Activated T-cell treated with anti-CD3 and anti-CD28 coated beads, Interleukin-2, amount 50 U/mL, for 72 hours (primary cell): ENCODE results near the gene JMJD7. TPM values are rescaled to one million over a fixed set of nuclear protein-coding genes. Genes with fewer than 3 reads are reported as not detected.
A peak's percentile ranks its signal among the peaks of the same experiment; 100 is the strongest.

Experiments used
- ATAC-seq, 2 donors: fragments of 150-1000 bp; cut with Tn5 transposase; replicated peaks in 1 of 2; 2 replicates each; pipeline ENCODE4 v1.10.0; 2021; ENCODE audit warnings: moderate library complexity in 2 of 2, mild to moderate bottlenecking in 1 of 2
- DNase-seq, 2 donors: peaks; one replicate each; pipeline ENCODE4 v3.0.0; 2021 to 2022; ENCODE audit warnings: mixed read lengths in 1 of 2
- H3K27ac Mint-ChIP-seq: one replicate; pipeline ENCODE4 v1.8.0; 2022; ENCODE audit warnings: mild to moderate bottlenecking, moderate library complexity, mixed read lengths
- H3K27me3 Mint-ChIP-seq: one replicate; pipeline ENCODE4 v1.8.0; 2022; ENCODE audit warnings: low read depth, mixed read lengths
- H3K36me3 Mint-ChIP-seq, 2 donors: one replicate each; pipeline ENCODE4 v1.8.0; 2022; ENCODE audit warnings: mixed read lengths in 2 of 2, mild to moderate bottlenecking in 1 of 2; ENCODE audit not compliant: insufficient read depth in 2 of 2
- H3K4me1 Mint-ChIP-seq: one replicate; pipeline ENCODE4 v1.8.0; 2022; ENCODE audit warnings: low read depth, mixed read lengths
- H3K4me3 Mint-ChIP-seq, 2 donors: one replicate each; pipeline ENCODE4 v1.8.0; 2022; ENCODE audit warnings: mild to moderate bottlenecking in 2 of 2, mixed read lengths in 2 of 2, moderate library complexity in 2 of 2
- H3K9me3 Mint-ChIP-seq, 2 donors: one replicate each; pipeline ENCODE4 v1.8.0; 2022; ENCODE audit warnings: mixed read lengths in 2 of 2
- total RNA-seq, 2 donors: library from RNA; stranded (reverse); gene quantifications; one replicate each; pipeline ENCODE4 v1.2.3, GENCODE V29; 2022

JMJD7 gene
- total RNA-seq, 2 donors from 2014 or later, result 15.2 to 16.0 TPM

DNA sequence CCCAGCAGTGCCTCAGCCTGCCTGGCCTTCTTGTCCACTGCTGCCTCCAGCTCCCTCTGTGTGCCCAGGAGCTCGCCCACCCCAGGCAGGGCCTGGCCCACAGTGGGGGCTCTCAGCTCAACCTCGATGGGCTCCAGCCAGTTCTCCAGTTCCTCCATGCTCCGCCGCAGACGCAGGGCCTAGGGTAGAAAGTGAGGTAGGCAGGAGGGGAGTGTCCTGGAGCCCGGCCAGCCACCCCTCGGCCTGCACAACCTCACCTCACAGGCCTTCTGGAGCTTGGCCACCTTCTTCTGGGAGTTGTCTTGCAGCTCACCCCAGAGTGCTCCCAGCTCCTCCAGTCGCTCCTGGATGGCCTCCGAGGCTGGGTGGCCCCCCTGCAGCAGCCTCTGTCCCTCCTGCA lies 29.4 kb downstream of the JMJD7 start:
- no peak overlapping the region for H3K27ac Mint-ChIP-seq
- H3K4me1 Mint-ChIP-seq, result no peaks in the 10 kb centered on the region
- H3K4me3 Mint-ChIP-seq, result no peak overlapping the region
- H3K27me3 Mint-ChIP-seq, result no peaks in the 10 kb centered on the region
- H3K36me3 Mint-ChIP-seq, result no peaks in the 10 kb centered on the region
- ATAC-seq, result no peak
- no peaks in the 10 kb centered on the region for H3K9me3 Mint-ChIP-seq
- DNase-seq, result no peak

DNA sequence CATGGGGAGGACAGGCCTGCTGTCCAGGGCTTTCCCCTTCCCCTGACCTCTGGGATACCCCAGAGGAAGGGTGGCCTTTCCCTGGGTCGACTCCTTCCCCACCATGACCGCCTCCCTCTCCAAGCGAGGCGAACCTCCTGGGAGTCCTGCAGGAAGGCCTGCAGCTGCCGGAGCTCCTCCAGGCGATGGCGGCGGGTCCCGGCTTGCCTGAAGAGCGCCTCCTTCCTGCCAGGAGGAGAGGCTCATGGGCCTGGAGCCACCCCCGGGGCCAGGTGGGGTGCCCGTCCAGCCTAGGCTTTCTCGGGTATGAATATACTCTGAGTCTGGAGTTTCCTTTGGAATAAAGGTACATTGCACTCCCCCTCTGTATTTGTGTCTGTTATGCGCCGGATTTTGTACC lies 30.9 kb downstream of the JMJD7 start:
- no peaks in the 10 kb centered on the region for H3K9me3 Mint-ChIP-seq
- no peak overlapping the region for H3K4me3 Mint-ChIP-seq
- no peak overlapping the region for H3K27ac Mint-ChIP-seq
- no peak for ATAC-seq
- H3K36me3 Mint-ChIP-seq, result no peaks in the 10 kb centered on the region
- no peaks in the 10 kb centered on the region for H3K4me1 Mint-ChIP-seq
- DNase-seq, result no peak
- no peaks in the 10 kb centered on the region for H3K27me3 Mint-ChIP-seq

- no peak for ATAC-seq
- Mint-ChIP-seq H3K27ac (no peak overlapping the region), H3K4me1 (no peaks in the 10 kb centered on the region), H3K36me3 (no peaks in the 10 kb centered on the region), H3K4me3 (no peak overlapping the region), H3K9me3 (no peaks in the 10 kb centered on the region), H3K27me3 (no peaks in the 10 kb centered on the region)
- no peak for DNase-seq
Measured at GRCh38 chr15:41860049-41860828, 32.3 kb downstream of the JMJD7 start.

DNA sequence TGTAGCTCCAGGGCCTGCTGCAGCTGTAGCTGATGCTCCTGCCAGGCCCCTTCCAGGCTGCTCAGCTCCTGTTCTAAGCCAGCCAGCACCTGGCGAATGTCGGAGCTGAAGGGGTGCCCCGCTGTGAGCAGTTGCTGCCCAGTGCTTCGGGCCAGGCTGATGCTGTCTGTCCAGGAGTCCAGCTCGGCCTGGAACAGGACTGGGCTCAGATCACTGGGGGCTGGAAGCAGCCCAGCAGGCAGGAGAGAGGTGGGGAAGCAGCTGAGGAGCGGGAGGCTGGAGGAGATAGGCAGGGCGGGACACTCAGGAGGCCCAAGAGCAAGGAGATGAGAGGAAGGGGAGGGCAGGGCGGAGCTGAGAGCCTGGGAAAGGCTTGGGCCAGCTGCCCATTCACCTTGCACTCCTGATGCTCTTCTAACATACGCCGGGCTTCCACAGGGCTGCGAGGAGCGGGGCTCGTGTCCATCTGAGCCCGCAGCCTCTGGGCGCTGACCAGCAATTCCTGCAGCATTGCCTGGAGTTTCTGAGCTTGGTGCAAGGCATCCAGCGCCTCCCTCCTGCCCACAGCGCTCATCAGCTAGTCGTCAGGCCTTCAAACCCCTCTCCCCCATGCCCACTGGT lies 34.0 kb downstream of the JMJD7 start:
- H3K4me3 Mint-ChIP-seq, result no peak overlapping the region
- H3K9me3 Mint-ChIP-seq, result no peaks in the 10 kb centered on the region
- DNase-seq, result no peak
- H3K27me3 Mint-ChIP-seq, result no peaks in the 10 kb centered on the region
- no peaks in the 10 kb centered on the region for H3K36me3 Mint-ChIP-seq
- no peak overlapping the region for H3K27ac Mint-ChIP-seq
- no peak for ATAC-seq
- H3K4me1 Mint-ChIP-seq, result no peaks in the 10 kb centered on the region

DNA sequence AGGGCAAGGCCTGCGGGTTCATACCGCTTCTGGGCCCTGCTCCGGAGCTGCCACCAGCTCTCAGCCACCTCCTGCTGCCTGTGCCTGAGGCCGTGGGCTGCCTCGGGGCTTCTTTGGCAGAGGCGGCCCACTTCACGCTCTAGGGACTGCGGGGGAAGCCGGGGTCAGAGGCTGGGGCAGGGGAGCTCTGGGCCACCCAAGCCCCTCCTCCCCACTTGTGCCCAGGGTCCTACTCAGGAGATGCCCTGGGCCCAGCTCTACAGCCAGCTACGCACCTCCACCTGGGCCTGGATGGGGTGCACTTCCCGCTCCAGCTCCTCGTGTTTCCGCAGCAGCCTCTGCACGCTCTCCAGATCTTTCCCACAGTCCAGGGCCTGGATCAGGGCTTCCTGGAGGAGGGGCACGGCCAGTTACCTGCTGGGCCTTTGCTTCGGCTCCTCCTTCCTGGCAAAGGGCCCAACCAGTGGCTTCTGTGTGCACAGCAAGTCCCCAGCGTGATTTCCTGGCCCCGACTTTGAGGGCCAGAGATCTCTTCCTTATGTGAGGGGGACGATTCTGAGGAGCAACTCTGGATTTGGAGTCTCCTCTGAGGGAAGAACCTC lies 34.7 kb downstream of the JMJD7 start:
- Mint-ChIP-seq H3K27ac (no peak overlapping the region), H3K27me3 (no peaks in the 10 kb centered on the region), H3K36me3 (no peaks in the 10 kb centered on the region), H3K4me1 (no peaks in the 10 kb centered on the region), H3K4me3 (no peak overlapping the region), H3K9me3 (no peaks in the 10 kb centered on the region)
- no peak for ATAC-seq
- DNase-seq, result no peak

GRCh38 chr15:41865490-41866055 lies 37.7 kb downstream of the JMJD7 start:
- H3K36me3 Mint-ChIP-seq, result no peaks in the 10 kb centered on the region
- H3K9me3 Mint-ChIP-seq, result no peaks in the 10 kb centered on the region
- no peak overlapping the region for H3K27ac Mint-ChIP-seq
- ATAC-seq (no peak), DNase-seq (no peak)
- H3K27me3 Mint-ChIP-seq, result no peaks in the 10 kb centered on the region
- H3K4me3 Mint-ChIP-seq, result no peak overlapping the region
- peaks cover 3% of the 10 kb centered on the region for H3K4me1 Mint-ChIP-seq

DNA sequence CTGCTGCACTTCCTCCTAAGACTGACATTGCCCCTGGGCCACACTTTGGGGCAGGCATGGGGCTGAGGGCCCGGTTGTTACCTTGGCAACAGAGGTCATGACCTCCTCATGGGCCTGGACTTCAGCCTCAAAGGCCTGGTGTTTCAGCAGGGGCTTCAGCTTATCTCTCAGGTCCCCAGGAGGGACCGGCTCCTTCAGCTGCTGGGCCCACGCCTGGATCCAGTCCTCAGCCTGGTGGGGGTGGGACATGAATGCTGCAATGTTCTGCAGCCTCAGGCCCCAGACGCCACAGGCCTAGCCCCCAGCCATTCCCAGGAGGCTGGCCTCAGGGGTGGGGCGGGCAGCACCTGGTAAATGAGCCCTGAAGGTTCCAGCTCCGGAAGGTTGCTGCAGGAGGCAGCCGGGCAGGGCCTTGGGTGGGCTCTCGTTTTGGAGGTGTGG lies 38.4 kb downstream of the JMJD7 start:
- Mint-ChIP-seq H3K4me3 (no peak overlapping the region), H3K27me3 (no peaks in the 10 kb centered on the region), H3K36me3 (no peaks in the 10 kb centered on the region), H3K9me3 (no peaks in the 10 kb centered on the region), H3K27ac (no peak overlapping the region), H3K4me1 (peaks cover 10% of the 10 kb centered on the region)
- DNase-seq (no peak), ATAC-seq (no peak)

GRCh38 chr15:41866872-41867579 lies 39.1 kb downstream of the JMJD7 start:
- Mint-ChIP-seq H3K4me3 (no peak overlapping the region), H3K27ac (no peak overlapping the region), H3K36me3 (no peaks in the 10 kb centered on the region), H3K27me3 (no peaks in the 10 kb centered on the region), H3K9me3 (no peaks in the 10 kb centered on the region), H3K4me1 (peaks cover 11% of the 10 kb centered on the region)
- ATAC-seq (no peak), DNase-seq (no peak)

GRCh38 chr15:41868321-41868720 lies 40.4 kb downstream of the JMJD7 start:
- Mint-ChIP-seq H3K36me3 (no peaks in the 10 kb centered on the region), H3K27ac (no peak overlapping the region), H3K9me3 (no peaks in the 10 kb centered on the region), H3K4me1 (peaks cover 11% of the 10 kb centered on the region), H3K27me3 (no peaks in the 10 kb centered on the region), H3K4me3 (no peak overlapping the region)
- no peak for ATAC-seq
- DNase-seq, result no peak

- Mint-ChIP-seq H3K27me3 (no peaks in the 10 kb centered on the region), H3K4me1 (peaks cover 11% of the 10 kb centered on the region), H3K4me3 (peak overlapping the region; percentile 62 to 68), H3K9me3 (no peaks in the 10 kb centered on the region), H3K27ac (peak overlapping the region; percentile 56), H3K36me3 (no peaks in the 10 kb centered on the region)
- ATAC-seq (no peak), DNase-seq (no peak)
Measured at GRCh38 chr15:41869770-41870688, 42.1 kb downstream of the JMJD7 start.

- H3K27ac Mint-ChIP-seq, result peak overlapping the region; percentile 56
- peaks cover 11% of the 10 kb centered on the region for H3K4me1 Mint-ChIP-seq
- H3K4me3 Mint-ChIP-seq, result peak overlapping the region; percentile 62 to 68
- DNase-seq (peak; percentile 73), ATAC-seq (peak; percentile 98 to 99)
- no peaks in the 10 kb centered on the region for H3K36me3 Mint-ChIP-seq
- no peaks in the 10 kb centered on the region for H3K9me3 Mint-ChIP-seq
- H3K27me3 Mint-ChIP-seq, result no peaks in the 10 kb centered on the region
Measured at GRCh38 chr15:41870689-41871081, 42.8 kb downstream of the JMJD7 start.

GRCh38 chr15:41871175-41871905 lies 43.4 kb downstream of the JMJD7 start:
- no peaks in the 10 kb centered on the region for H3K36me3 Mint-ChIP-seq
- peaks cover 11% of the 10 kb centered on the region for H3K4me1 Mint-ChIP-seq
- no peak overlapping the region for H3K27ac Mint-ChIP-seq
- peak overlapping the region; percentile 62 to 68 for H3K4me3 Mint-ChIP-seq
- H3K27me3 Mint-ChIP-seq, result no peaks in the 10 kb centered on the region
- DNase-seq, result no peak
- ATAC-seq, result no peak
- H3K9me3 Mint-ChIP-seq, result no peaks in the 10 kb centered on the region
